ENCODE data around the gene GNB4.
A peak's percentile ranks its signal among the peaks of the same experiment; 100 is the strongest.

Gene GNB4

GRCh38 chr3:179348325-179349013 lies 102.8 kb downstream of the GNB4 start:
- no peak for DNase-seq

- DNase-seq = peak; percentile 89
Observed at GRCh38 chr3:179347345-179348194, 103.7 kb downstream of the GNB4 start, which contains the start of gene MFN1. MFN1 (plus strand) TSS chr3:179347709; CDS start chr3:179348852, 1,143 bp downstream.

Measured in stimulated activated naive CD4-positive, alpha-beta T cell treated with Interleukin-2 at 50 U/mL for 16 hours (primary cell).